Chondrocyte (in vitro differentiated cells): ENCODE measurements around the gene CMTM7. TPM values are rescaled to one million over a fixed set of nuclear protein-coding genes. Genes with fewer than 3 reads are reported as not detected.

ENCODE experiments used
- DNase-seq: peaks from one replicate; pipeline ENCODE4 v3.0.0; 2021; ENCODE audit warnings: mixed read lengths, low spot score
- H3K27ac Mint-ChIP-seq: one replicate; pipeline ENCODE4 v1.8.0; 2021; ENCODE audit warnings: mild to moderate bottlenecking, moderate library complexity, mixed read lengths; ENCODE audit not compliant: unreplicated experiment
- H3K27me3 Mint-ChIP-seq: 2 replicates; pipeline ENCODE4 v1.8.0; 2021; ENCODE audit warnings: low read depth, mixed read lengths
- H3K36me3 Mint-ChIP-seq: 2 replicates; pipeline ENCODE4 v1.8.0; 2021; ENCODE audit warnings: low read depth, mixed read lengths
- H3K4me1 Mint-ChIP-seq: 2 replicates; pipeline ENCODE4 v1.8.0; 2021; ENCODE audit warnings: low read depth, mild to moderate bottlenecking, mixed read lengths
- H3K4me3 Mint-ChIP-seq: one replicate; pipeline ENCODE4 v1.8.0; 2021; ENCODE audit warnings: mild to moderate bottlenecking, moderate library complexity, mixed read lengths; ENCODE audit not compliant: unreplicated experiment
- H3K9me3 Mint-ChIP-seq: 2 replicates; pipeline ENCODE4 v1.8.0; 2021; ENCODE audit warnings: low read depth, mixed read lengths
- total RNA-seq: library from RNA; stranded (reverse); gene quantifications from 3 replicates; pipeline ENCODE4 v1.2.1, GENCODE V29; 2021
- TF ChIP-seq, protein P1 (sequence below): fragments of 200-600 bp; sonication (generic); IDR thresholded peaks from 2 replicates; pipeline ENCODE4 v1.5.0; 2021; ENCODE audit warnings: antibody characterized with exemption, mild to moderate bottlenecking, moderate library complexity

CMTM7 gene
- total RNA-seq, 1 donor from 2014 or later, result 8.8 TPM

DNA sequence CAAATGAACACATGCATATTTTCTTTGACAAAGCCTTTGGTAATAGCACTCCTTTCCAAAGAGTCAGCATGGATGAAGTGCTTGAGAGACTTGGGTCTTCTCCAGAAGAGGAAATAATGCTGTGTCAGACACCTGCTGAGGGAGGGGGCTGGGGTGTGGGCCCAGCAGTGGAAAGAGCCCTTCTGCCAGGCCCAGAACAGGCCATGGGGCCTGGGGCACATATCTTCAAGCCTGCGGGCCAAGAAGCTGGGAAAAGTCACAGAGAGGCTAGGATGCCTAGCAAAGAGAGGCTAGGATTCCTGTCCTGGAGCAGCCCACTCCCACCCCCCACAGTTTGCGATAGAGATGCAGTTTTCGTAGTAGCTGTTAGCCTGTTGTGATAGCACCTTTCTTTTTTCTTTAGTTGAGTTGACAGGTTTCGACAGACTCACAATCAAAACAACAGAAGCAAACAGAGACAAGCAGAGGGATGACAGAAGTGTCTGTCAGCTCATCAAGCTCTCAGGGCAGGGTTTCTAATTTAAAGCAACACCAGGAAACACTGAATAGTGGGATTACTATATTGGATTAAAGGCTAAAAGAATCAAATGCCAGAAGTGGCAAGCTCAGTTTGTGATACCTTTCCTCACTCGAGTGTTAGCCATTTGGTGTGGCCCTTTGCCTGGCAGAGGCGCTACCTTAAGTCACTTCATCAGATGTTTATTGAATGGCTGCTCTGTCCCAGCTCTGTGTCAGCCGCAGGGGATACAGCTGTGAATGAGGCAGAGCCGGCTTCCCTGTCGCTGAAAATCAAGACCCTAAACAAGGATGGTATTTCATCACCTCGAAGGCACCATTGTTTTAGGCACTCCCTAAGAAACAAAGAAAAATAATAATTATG, 19.0 kb downstream of the CMTM7 start:
- Mint-ChIP-seq H3K9me3 (no peaks in the 10 kb centered on the region), H3K4me1 (peaks cover 6% of the 10 kb centered on the region), H3K36me3 (no peaks in the 10 kb centered on the region), H3K27ac (no peak overlapping the region), H3K4me3 (no peak overlapping the region), H3K27me3 (no peaks in the 10 kb centered on the region)
- TF ChIP-seq, protein P1, sequence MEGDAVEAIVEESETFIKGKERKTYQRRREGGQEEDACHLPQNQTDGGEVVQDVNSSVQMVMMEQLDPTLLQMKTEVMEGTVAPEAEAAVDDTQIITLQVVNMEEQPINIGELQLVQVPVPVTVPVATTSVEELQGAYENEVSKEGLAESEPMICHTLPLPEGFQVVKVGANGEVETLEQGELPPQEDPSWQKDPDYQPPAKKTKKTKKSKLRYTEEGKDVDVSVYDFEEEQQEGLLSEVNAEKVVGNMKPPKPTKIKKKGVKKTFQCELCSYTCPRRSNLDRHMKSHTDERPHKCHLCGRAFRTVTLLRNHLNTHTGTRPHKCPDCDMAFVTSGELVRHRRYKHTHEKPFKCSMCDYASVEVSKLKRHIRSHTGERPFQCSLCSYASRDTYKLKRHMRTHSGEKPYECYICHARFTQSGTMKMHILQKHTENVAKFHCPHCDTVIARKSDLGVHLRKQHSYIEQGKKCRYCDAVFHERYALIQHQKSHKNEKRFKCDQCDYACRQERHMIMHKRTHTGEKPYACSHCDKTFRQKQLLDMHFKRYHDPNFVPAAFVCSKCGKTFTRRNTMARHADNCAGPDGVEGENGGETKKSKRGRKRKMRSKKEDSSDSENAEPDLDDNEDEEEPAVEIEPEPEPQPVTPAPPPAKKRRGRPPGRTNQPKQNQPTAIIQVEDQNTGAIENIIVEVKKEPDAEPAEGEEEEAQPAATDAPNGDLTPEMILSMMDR, result no peak
- no peak for DNase-seq

DNA sequence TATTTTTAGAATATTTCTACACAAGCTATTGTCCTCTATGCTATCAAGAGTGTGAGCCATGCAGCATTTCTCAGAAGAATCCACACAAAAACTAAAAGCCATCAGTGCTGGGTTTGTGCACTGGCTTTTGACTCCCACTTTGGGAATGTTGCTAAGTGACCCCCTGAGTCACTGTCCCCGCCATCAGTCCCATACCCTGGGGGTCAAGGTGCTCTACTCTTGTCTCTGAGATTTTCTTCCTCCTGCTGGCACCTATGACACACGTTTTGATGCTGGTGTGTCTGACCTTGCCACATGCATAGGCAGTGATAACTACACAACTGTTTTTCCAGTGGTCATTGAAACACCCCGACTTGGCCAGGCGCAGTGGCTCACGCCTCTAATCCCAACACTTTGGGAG, 19.8 kb downstream of the CMTM7 start:
- TF ChIP-seq, protein P1, result no peak
- Mint-ChIP-seq H3K4me1 (peaks cover 6% of the 10 kb centered on the region), H3K27me3 (no peaks in the 10 kb centered on the region), H3K36me3 (no peaks in the 10 kb centered on the region), H3K4me3 (no peak overlapping the region), H3K27ac (no peak overlapping the region), H3K9me3 (no peaks in the 10 kb centered on the region)
- no peak for DNase-seq

DNA sequence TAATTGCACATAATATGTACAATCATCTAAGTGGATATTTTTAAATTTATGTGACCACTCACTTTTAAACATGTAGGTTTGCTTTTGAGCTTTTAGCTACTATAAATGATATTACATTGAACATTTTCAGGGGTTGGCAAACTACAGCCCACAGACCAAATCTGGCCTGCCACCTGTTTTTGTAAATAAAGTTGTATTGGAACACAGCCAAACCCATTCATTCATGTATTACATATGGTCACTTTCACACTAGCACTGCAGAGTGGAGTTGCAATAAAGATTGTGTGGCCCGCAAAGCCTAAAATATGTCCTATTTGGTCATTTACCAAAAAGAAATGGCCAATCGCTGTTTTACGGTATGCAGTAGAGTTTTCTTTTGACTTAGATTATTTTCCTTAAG, 21.2 kb downstream of the CMTM7 start:
- Mint-ChIP-seq H3K4me3 (no peak overlapping the region), H3K4me1 (peaks cover 6% of the 10 kb centered on the region)

DNA sequence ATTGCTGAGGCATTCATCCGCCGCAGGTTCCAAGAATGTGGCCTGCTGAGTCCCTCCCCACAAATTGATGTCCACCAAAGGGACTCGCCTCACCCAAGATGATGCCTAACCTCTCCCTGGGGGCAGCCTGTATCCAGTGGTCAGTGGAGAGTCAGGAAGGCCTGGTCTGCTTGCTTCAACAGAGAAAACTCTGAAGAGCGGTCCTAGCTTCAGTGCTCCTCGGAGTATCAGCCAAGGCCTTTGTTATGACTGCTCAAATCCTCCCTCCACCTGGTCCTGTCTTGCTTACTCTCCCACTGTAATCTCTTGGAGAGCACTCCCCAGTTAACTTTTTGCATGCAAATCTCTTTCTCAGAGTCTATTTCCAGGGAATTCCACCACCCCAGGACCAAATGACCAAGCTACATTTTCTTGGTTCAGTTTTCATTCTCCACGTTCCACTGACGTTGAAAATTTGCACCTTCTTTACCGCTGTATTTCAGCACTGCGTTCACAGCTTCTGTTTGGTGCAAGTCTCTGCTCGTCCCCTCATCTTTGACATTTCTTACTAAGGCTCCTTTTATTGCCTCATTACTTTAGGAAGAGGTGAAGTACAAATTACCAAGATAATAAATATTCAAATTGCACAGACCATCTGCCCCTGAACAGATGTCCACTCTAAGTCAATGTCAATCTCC, 22.3 kb downstream of the CMTM7 start:
- H3K27ac Mint-ChIP-seq, result no peak overlapping the region
- no peaks in the 10 kb centered on the region for H3K27me3 Mint-ChIP-seq
- TF ChIP-seq, protein P1, result no peak
- no peak overlapping the region for H3K4me3 Mint-ChIP-seq
- no peak for DNase-seq
- H3K36me3 Mint-ChIP-seq, result no peaks in the 10 kb centered on the region
- peaks cover 6% of the 10 kb centered on the region for H3K4me1 Mint-ChIP-seq
- peaks cover under 1% of the 10 kb centered on the region for H3K9me3 Mint-ChIP-seq

More for the DNA sequence above, 21.2 kb downstream of the CMTM7 start:
- Mint-ChIP-seq H3K36me3 (no peaks in the 10 kb centered on the region), H3K27me3 (no peaks in the 10 kb centered on the region), H3K27ac (no peak overlapping the region), H3K9me3 (no peaks in the 10 kb centered on the region)
- no peak for DNase-seq
- TF ChIP-seq, protein P1, result no peak

DNA sequence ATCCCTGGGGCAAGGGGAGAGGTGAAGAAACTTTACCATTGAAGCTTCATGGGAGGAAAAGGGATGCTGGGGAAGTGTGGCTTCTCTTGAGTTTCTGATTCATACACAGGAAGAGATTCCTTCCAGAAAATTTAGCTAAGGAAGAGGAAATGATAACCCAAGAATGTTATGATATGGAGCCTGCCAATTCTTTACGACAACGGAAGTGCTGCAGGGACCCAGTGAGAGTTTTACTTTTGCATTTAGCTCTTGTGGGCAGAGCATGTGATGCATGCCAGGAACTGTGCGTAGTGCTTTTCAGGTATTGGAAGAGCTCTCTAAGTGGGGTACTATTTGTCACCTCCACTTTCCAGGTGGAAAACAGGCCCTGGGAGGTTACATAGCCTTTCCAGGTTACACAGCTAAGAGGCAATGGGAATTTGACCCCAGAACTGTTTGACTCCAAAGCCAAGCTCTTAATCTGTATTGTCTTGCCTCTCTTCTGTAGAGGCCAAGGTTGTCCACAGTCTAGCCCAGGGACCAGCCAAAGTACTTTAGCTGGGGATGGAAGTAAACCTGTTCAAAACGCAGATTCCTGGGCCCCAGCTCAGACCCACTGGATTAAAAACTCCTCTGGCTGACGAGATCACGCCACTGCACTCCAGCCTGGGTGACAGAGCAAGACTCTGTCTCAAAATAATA, 23.0 kb downstream of the CMTM7 start:
- no peak for DNase-seq
- TF ChIP-seq, protein P1, result no peak
- H3K36me3 Mint-ChIP-seq, result peaks cover 1% of the 10 kb centered on the region
- H3K27me3 Mint-ChIP-seq, result no peaks in the 10 kb centered on the region
- peak overlapping the region; percentile 33 for H3K27ac Mint-ChIP-seq
- peaks cover 7% of the 10 kb centered on the region for H3K4me1 Mint-ChIP-seq
- H3K9me3 Mint-ChIP-seq, result peaks cover 7% of the 10 kb centered on the region
- H3K4me3 Mint-ChIP-seq, result no peak overlapping the region
